ENCODE results near the gene LRRC71.

Gene LRRC71

GRCh38 chr1:156920233-156921052 lies at the start of gene LRRC71:
Gene LRRC71, plus strand, starts transcription at chr1:156920632. Its CDS starts 172 bp downstream, at chr1:156920804.
- peak; percentile 50 for DNase-seq (ENCODE audit: low read depth)

GRCh38 chr1:156873659-156874058 lies 46.8 kb upstream of the LRRC71 start:
- no peak for DNase-seq (ENCODE audit: low read depth)

- DNase-seq (ENCODE audit: low read depth) = no peak
Observed at GRCh38 chr1:156874142-156874541, 46.3 kb upstream of the LRRC71 start.

GRCh38 chr1:156874572-156875340 lies 45.7 kb upstream of the LRRC71 start:
- DNase-seq (ENCODE audit: low read depth) = no peak

- DNase-seq (ENCODE audit: low read depth) = no peak
Observed at GRCh38 chr1:156875341-156875615, 45.2 kb upstream of the LRRC71 start.

- no peak for DNase-seq (ENCODE audit: low read depth)
Observed at GRCh38 chr1:156876281-156876680, 44.2 kb upstream of the LRRC71 start.

- DNase-seq (ENCODE audit: low read depth) = no peak
Observed at GRCh38 chr1:156877433-156878170, 42.8 kb upstream of the LRRC71 start.

- DNase-seq (ENCODE audit: low read depth) = no peak
Observed at GRCh38 chr1:156879876-156880275, 40.6 kb upstream of the LRRC71 start.

GRCh38 chr1:156880473-156880872 lies 40.0 kb upstream of the LRRC71 start:
- DNase-seq (ENCODE audit: low read depth) = no peak

GRCh38 chr1:156881101-156881500 lies 39.3 kb upstream of the LRRC71 start:
- DNase-seq (ENCODE audit: low read depth) = no peak

- no peak for DNase-seq (ENCODE audit: low read depth)
Observed at GRCh38 chr1:156881663-156882062, 38.8 kb upstream of the LRRC71 start.

- no peak for DNase-seq (ENCODE audit: low read depth)
Observed at GRCh38 chr1:156882543-156882942, 37.9 kb upstream of the LRRC71 start.

GRCh38 chr1:156883919-156884318 lies 36.5 kb upstream of the LRRC71 start:
- DNase-seq (ENCODE audit: low read depth) = no peak

GRCh38 chr1:156884560-156885184 lies 35.8 kb upstream of the LRRC71 start:
- no peak for DNase-seq (ENCODE audit: low read depth)

- no peak for DNase-seq (ENCODE audit: low read depth)
Observed at GRCh38 chr1:156885314-156885713, 35.1 kb upstream of the LRRC71 start.

GRCh38 chr1:156885880-156886355 lies 34.5 kb upstream of the LRRC71 start:
- no peak for DNase-seq (ENCODE audit: low read depth)

GRCh38 chr1:156886583-156887281 lies 33.7 kb upstream of the LRRC71 start:
- no peak for DNase-seq (ENCODE audit: low read depth)

GRCh38 chr1:156887317-156887716 lies 33.1 kb upstream of the LRRC71 start:
- DNase-seq (ENCODE audit: low read depth) = no peak

GRCh38 chr1:156887734-156888133 lies 32.7 kb upstream of the LRRC71 start:
- no peak for DNase-seq (ENCODE audit: low read depth)

GRCh38 chr1:156889802-156890580 lies 30.4 kb upstream of the LRRC71 start:
- peak; percentile 31 for DNase-seq (ENCODE audit: low read depth)
